Activated B cell treated with CpG ODN at 0.5 μM for 24 hours (primary cell): ENCODE measurements around the gene EIF1AD. TPM values are rescaled to one million over a fixed set of nuclear protein-coding genes. Genes with fewer than 3 reads are reported as not detected.
"Not testable (repeated sequence)": the region's sequence is repeated elsewhere in the genome, so short reads cannot be mapped to it uniquely, and the experiment has no call there.

Source experiments
- ATAC-seq: fragments of 200-7000 bp; cut with Tn5 transposase; one replicate; pipeline ENCODE4 v1.10.0; 2021; ENCODE audit warnings: low read depth, mild to moderate bottlenecking, moderate library complexity
- CTCF ChIA-PET: fragments of 350-600 bp; sonication (Branson Sonifier 250); formaldehyde crosslinking; loops from one replicate; lab custom pipeline; 2021; ENCODE audit warnings: antibody characterized with exemption; lab: Charles Lee
- POLR2A ChIA-PET: fragments of 350-600 bp; sonication (Branson Sonifier 250); formaldehyde crosslinking; loops from one replicate; lab custom pipeline; 2021; ENCODE audit warnings: antibody characterized with exemption; lab: Charles Lee
- DNase-seq: peaks from one replicate; pipeline ENCODE4 v3.0.0; 2022
- H3K27ac Mint-ChIP-seq: one replicate; pipeline ENCODE4 v1.8.0; 2020; ENCODE audit warnings: mixed read lengths
- H3K27me3 Mint-ChIP-seq: one replicate; pipeline ENCODE4 v1.8.0; 2021; ENCODE audit warnings: mixed read lengths
- H3K36me3 Mint-ChIP-seq: one replicate; pipeline ENCODE4 v1.8.0; 2021; ENCODE audit warnings: low read depth, mixed read lengths
- H3K4me1 Mint-ChIP-seq: one replicate; pipeline ENCODE4 v1.8.0; 2021; ENCODE audit warnings: mixed read lengths
- H3K4me3 Mint-ChIP-seq: one replicate; pipeline ENCODE4 v1.8.0; 2020; ENCODE audit warnings: mild to moderate bottlenecking, mixed read lengths
- H3K9me3 Mint-ChIP-seq: one replicate; pipeline ENCODE4 v1.8.0; 2020; ENCODE audit warnings: mixed read lengths
- intact Hi-C: fragments of 100-400 bp; cut with micrococcal nuclease; formaldehyde crosslinking; loops from one replicate; pipeline ENCODE4 v1.15.1; 2024
- total RNA-seq: library from RNA; stranded (reverse); gene quantifications from 2 replicates; pipeline ENCODE4 v1.2.3, GENCODE V29; 2022
- TF ChIP-seq, protein P1 (sequence below): fragments of 200-600 bp; IDR thresholded peaks from one replicate; pipeline ENCODE4 v1.8.0; 2022; ENCODE audit warnings: antibody characterized with exemption, mild to moderate bottlenecking

The EIF1AD gene
- total RNA-seq, 1 donor from 2014 or later, result 58.9 TPM

DNA sequence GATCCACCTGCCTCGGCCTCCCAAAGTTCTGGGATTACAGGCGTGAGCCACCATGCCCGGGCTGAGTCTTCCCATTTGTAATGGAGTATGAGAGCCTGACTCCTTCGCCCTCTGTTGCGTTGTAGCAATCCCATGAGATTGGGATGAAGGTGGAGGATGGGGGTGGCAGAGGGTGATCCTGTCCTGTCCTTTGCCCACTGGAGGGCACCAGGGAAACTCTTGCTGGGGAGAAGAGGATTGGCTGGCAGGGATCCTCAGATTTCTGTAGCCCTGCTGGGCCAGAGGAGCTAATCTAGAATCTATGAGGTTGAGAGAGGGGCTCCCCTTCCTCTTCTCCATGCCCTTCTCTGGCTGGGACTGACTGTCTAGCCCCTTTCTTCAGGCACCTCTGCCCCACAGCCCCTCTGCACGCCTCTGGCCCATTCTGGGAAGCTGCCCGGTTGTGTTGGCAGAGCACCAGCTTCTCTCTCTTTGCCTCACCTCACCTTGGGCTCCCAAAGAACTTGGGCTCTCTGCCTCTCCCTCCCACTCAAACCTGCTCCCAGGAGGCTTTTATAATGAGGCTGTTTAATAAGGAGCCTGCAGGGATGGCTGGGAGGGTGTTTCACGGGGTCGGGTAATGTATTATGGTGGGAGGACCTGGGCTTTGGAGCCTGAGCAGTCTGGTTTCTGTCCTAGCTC is 33.8 kb upstream of the EIF1AD start:
- Mint-ChIP-seq H3K4me3 (no peak overlapping the region), H3K27ac (no peak overlapping the region), H3K27me3 (peaks cover 10% of the 10 kb centered on the region), H3K9me3 (no peaks in the 10 kb centered on the region), H3K4me1 (no peaks in the 10 kb centered on the region), H3K36me3 (no peaks in the 10 kb centered on the region)
- CTCF ChIA-PET, result no interaction called here
- TF ChIP-seq, protein P1, sequence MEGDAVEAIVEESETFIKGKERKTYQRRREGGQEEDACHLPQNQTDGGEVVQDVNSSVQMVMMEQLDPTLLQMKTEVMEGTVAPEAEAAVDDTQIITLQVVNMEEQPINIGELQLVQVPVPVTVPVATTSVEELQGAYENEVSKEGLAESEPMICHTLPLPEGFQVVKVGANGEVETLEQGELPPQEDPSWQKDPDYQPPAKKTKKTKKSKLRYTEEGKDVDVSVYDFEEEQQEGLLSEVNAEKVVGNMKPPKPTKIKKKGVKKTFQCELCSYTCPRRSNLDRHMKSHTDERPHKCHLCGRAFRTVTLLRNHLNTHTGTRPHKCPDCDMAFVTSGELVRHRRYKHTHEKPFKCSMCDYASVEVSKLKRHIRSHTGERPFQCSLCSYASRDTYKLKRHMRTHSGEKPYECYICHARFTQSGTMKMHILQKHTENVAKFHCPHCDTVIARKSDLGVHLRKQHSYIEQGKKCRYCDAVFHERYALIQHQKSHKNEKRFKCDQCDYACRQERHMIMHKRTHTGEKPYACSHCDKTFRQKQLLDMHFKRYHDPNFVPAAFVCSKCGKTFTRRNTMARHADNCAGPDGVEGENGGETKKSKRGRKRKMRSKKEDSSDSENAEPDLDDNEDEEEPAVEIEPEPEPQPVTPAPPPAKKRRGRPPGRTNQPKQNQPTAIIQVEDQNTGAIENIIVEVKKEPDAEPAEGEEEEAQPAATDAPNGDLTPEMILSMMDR, result no peak
- ATAC-seq, result no peak
- DNase-seq, result no peak
- POLR2A ChIA-PET, result interaction anchor here (0.7 kb wide), 1 partner anchor 157 kb away, joined by 7 read pairs; no protein-coding TSS in a partner anchor
- intact Hi-C loops, result no loop called here

DNA sequence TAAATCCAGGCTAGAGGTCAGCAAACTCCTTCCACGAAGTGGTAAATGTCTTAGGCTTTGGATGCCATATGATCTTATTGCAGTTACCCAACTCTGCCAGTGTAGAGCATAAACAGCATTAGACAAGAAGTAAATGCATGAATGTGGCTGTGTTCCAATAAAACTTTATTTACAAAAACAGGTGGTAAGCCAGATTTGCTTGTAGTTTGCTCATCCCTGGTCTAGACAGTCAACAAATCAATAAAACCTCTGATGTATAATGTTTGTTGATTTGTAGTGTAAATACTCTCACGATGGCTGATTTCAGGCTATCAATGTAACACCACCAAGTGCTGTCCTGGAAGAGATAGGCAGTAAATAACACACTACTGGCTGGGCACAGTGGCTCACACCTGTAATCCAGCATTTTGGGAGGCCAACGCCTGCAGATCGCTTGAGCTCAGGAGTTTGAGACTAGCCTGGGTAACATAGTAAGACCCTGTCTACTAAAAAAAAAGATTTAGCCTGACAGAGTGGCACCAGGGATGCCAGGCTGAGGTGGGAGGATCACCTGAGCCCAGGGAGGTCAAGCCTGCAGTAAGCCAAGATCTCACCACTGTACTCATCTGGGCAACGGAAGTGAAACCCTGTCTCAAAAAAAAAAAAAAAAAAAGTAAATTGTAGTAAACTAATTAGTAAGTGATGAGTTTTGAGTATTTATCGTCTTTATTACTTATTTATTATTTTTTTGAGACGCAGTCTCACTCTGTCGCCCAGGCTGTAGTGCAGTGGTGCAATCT is 31.2 kb upstream of the EIF1AD start:
- DNase-seq, result no peak
- CTCF ChIA-PET, result interaction anchor here (0.6 kb wide), 1 partner anchor 12 kb away, joined by 4 read pairs; no protein-coding TSS in a partner anchor
- Mint-ChIP-seq H3K4me3 (no peak overlapping the region), H3K27ac (no peak overlapping the region), H3K4me1 (no peaks in the 10 kb centered on the region), H3K36me3 (no peaks in the 10 kb centered on the region), H3K27me3 (peaks cover 10% of the 10 kb centered on the region), H3K9me3 (no peaks in the 10 kb centered on the region)
- TF ChIP-seq, protein P1, result no peak
- no peak for ATAC-seq
- intact Hi-C loops, result no loop called here
- POLR2A ChIA-PET, result interaction anchor here (0.7 kb wide), 1 partner anchor 82 kb away, joined by 3 read pairs; no protein-coding TSS in a partner anchor

DNA sequence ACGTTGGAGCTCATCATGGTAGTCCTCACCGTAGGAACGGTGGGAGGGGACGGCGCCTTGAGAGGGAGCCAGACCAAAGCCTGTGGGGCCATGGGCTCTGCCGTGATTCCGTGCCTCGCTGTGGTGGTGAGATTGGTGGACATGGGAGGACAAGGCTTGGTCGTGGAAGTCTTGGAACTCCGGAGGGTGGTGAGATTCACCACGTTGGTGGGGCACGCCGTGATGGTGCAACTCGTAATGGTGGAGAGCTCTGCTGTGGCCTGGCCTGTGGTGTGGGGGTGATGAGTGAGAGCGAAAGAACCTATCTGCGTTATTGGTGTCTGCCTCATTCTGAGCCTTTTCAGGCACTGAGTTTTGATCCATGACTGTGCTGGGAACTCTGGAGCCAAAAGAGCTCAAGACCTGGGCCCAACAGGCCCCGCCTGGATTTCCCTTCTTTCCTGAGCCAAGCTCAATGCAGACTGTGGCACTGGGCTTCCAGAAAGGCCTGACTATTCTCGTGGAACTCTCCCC is 24.1 kb upstream of the EIF1AD start, which contains the start of gene CATSPER1:
CATSPER1 (minus strand) TSS at position 463 of the 513 bp plus-strand sequence; CDS start at position 363, 100 bp downstream.
- H3K9me3 Mint-ChIP-seq, result no peaks in the 10 kb centered on the region
- no peak within 1 kb of the TSS for H3K4me3 Mint-ChIP-seq
- peaks cover 4% of the 10 kb centered on the region for H3K4me1 Mint-ChIP-seq
- DNase-seq (no peak), ATAC-seq (no peak)
- no peaks in the 10 kb centered on the region for H3K36me3 Mint-ChIP-seq
- CTCF ChIA-PET, result no interaction called here
- TF ChIP-seq, protein P1, result no peak
- POLR2A ChIA-PET, result no interaction called here
- intact Hi-C loops, result no loop called here
- H3K27me3 Mint-ChIP-seq, result peaks cover 8% of the 10 kb centered on the region
- H3K27ac Mint-ChIP-seq, result no peak within 1 kb of the TSS

DNA sequence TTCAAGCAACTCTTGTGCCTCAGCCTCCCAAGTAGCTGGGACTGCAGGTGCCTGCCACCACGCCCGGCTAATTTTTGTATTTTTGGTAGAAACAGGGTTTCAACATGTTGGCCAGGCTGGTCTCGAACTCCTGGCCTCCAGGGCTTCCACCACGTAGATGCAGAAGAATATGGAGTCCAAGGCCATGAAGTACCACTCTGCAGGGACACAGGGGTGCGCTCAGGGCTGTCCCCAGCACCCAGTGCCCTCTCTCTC is 21.2 kb upstream of the EIF1AD start:
- POLR2A ChIA-PET, result interaction anchor here (0.6 to 1.0 kb wide), 4 partner anchors 17 to 349 kb away, joined by 3 to 20 read pairs (median 4); partner anchors contain the start of gene SF3B2
- not testable (repeated sequence) for H3K27me3 Mint-ChIP-seq, H3K27ac Mint-ChIP-seq, H3K9me3 Mint-ChIP-seq, H3K36me3 Mint-ChIP-seq, DNase-seq, ATAC-seq, H3K4me3 Mint-ChIP-seq, H3K4me1 Mint-ChIP-seq
- CTCF ChIA-PET, result interaction anchor here (1.2 to 2.2 kb wide), 11 partner anchors 9 to 244 kb away, joined by 3 to 14 read pairs (median 6); partner anchors contain the start of genes BANF1, CCDC85B and EIF1AD
- intact Hi-C loops, result loop anchor here (2.0 kb wide), 2 partner anchors 20 to 34 kb away; partner anchors contain the start of genes BANF1 and EIF1AD

DNA sequence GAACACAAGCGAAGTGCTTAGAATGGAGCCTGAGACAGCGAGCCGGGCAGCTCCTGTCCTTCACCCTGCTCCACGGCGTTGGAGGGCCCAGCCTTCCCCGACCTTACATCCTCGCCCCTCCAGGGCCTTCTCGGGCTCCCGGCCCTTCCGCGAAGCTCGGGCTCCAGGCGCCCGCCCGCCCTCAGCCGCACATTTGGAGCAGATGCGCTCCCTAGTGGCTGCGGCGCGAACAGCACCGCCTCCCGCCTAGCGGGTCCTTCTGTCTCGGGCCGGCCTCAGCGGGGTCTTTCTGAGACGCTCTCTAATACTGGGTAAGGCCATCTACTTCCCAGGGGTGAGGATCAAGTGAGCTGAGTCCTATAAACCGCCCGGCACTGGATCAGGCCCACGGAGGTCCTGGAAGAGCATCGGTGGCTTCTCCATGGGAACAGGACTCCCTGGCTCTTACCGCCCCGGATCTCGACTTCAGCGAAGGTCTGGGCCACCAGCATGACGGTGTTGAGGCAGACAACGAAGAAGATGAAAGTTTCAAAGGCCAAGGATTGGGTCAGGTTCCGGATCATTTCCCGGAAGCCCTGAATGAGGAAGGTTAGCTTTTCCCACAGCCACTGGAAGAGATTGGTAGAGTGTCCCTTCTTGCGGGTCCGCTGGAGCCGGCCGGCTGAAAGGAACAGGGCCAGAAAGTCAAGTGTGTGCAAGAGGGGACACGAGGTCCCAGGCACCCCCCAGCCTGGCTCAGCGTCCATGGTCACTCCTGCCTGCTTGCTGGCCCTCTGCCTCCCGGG is 20.6 kb upstream of the EIF1AD start:
- ATAC-seq (peak; percentile 98), DNase-seq (peak; percentile 82)
- TF ChIP-seq, protein P1, result peak; percentile 25
- H3K27ac Mint-ChIP-seq, result no peak overlapping the region
- H3K4me3 Mint-ChIP-seq, result peak overlapping the region; percentile 24
- ChIA-PET POLR2A (interaction anchor here (0.6 to 1.4 kb wide), 7 partner anchors 9 to 841 kb away, joined by 3 to 20 read pairs (median 5); partner anchors contain the start of genes BANF1, CAPN1, EIF1AD and SF3B2), CTCF (interaction anchor here (0.6 to 2.2 kb wide), 19 partner anchors 9 to 302 kb away, joined by 3 to 14 read pairs (median 4); partner anchors contain the start of genes BANF1, CCDC85B, EIF1AD and FIBP)
- H3K4me1 Mint-ChIP-seq, result peaks cover 4% of the 10 kb centered on the region
- H3K36me3 Mint-ChIP-seq, result no peaks in the 10 kb centered on the region
- peaks cover 8% of the 10 kb centered on the region for H3K27me3 Mint-ChIP-seq
- intact Hi-C loops, result loop anchor here (1.0 to 2.0 kb wide), 4 partner anchors 15 to 112 kb away; partner anchors contain the start of genes BANF1 and EIF1AD
- H3K9me3 Mint-ChIP-seq, result no peaks in the 10 kb centered on the region
